Activated CD4-positive, alpha-beta T cell treated with anti-CD3 and anti-CD28 coated beads, Interleukin-2, Interleukin-6, amounts not matched to agents 100 ng/mL and 50 ng/mL, durations not matched to agents 16 hours and 8 hours (primary cell): Measurements from ENCODE around the gene ID3.
"Not testable (repeated sequence)": the region's sequence is repeated elsewhere in the genome, so short reads cannot be mapped to it uniquely, and the experiment has no call there.

Experiments
- DNase-seq: peaks from one replicate; pipeline ENCODE4 v3.0.0-alpha.2; 2020

Gene ID3

DNA sequence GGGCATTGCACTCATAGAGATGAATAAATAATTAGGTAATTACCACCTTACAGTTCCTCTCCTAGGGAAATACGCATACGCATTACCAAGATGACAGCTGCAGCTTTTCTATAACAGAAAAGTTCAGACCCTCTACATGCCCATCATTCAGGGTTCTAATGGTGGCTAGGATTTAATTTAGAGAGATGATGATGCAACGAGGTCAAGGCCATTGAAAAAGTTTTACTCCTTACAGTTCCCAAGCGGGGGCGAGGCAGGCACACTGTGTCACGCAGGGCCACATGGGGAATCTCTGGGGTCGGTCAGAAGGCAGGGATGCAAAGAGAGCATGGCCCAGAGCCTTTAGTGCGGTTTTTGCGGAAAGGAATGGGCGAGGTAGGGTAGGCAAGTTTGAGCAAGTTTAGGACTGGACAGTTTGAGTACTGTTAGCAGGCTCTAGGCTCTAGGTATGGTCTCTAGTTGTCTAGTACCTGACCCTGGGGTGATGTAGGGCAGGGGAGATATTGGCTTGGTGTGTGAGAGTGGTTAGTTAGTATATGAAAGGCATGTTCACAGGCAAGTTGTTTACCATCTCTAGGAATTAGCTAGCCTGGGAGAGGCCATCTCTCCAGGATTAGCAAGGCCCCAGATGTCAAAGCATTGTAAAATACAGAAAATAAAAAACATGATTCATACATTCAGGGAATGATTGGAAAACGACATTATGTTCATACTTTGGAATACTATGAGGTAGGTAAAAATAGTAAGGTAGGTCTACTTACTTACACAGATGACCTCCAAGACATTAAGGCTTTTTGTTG is 29.6 kb upstream of the ID3 start:
- no peak for DNase-seq

DNA sequence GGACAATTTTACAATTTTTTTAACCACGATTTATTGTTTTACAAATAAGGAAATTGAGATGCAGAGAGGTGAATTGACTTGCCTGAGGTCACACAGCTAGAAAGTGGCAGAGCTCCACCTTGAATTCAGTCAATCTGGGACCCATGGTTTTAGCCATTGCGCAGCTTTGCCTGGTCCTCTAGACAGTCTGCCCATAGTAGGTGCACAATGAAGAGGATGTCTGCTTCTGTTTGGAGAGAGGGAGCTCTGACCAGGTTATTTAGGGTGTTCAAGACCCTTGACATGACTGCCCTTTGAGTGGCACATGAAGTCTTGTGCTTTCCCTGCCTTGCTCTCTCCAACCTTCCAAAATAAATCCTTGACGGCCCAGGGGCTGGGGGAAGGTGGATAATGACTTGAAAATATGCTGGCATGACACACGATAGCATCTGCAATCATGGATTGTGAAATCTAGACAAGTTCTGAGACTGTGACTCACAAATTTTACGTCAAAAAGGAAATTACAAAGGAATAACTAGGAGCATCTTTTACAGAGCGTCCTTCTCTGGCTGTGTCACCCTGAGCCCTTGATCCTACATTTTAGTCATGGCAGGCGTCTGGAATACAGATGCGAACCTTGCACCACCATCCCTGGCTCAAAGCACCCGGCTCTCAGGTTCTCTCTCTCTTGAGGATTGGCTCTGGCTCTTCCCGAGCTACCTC is 26.2 kb upstream of the ID3 start:
- DNase-seq, result no peak

DNA sequence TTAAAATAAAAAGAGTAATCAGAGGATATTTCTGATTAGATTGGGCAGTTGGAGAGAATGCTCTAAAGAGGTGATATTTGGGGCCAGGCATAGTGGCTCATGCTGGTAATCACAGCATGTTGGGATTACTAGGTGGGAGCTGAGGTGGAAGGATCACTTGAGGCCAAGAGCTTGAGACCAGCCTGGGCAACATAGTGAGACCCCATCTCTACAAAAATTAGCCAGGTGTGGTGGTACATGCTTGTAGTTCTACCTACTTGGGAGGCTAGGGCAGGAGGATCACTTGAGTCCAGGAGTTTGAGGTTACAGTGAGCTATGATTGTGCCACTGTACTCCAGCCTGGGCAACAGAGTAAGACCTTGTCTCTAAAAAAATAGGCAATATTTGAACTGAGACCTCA is 24.4 kb upstream of the ID3 start:
- not testable (repeated sequence) for DNase-seq

DNA sequence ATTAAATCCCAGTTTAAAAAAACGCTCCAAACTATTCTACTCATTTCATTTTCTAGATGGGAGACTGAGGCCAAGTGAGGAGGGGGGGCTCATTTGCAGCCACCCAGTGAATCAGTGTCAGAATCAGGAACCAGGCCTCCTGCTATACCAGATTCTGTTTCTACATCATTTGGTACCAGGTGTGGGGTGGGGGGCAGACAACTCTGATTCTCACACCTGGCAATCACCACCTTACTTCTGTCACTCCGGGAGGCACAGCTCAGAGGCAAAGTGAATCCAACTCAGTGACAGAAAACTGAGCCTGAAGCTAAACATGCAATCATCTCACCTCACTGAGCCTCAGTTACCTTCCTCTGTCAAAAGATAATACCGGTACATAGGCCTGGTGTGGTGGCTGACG is 23.5 kb upstream of the ID3 start:
- DNase-seq, result no peak

DNA sequence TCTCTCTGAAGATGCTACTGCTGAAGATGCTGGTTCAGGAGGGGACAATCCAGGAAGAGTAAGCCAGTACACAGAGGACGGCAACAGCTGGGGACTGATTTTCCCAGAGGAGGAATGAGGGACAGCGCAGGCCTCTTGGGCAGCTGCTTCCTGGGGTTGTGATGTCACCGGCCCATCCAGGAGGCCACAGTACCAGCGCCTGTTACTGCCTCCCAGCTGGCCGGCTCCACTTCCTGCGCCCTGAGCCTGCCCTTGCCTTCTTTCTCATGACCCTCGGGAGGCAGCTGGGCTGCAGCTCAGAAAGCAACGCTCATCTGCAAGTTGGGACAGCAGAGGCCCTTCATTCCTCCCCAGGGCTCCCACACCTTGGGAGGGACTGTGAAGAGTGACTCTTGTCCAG is 21.9 kb upstream of the ID3 start:
- DNase-seq, result no peak

DNA sequence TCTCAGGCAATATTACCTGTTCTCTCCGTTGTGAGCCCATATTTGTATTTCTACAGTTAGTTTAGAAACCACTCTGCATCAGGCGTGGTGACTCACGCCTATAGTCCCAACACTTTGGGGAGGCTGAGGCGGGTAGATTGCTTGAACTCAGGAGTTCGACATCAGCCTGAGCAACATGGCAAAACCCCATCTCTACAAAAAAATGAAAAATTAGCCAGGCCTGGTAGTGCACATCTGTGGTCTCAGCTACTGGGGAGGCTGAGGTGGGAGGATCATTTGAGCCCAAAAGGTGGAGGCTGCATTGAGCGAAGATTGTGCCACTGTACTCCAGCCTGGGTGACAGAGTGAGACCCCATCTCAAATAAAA is 19.7 kb upstream of the ID3 start:
- DNase-seq, result no peak

DNA sequence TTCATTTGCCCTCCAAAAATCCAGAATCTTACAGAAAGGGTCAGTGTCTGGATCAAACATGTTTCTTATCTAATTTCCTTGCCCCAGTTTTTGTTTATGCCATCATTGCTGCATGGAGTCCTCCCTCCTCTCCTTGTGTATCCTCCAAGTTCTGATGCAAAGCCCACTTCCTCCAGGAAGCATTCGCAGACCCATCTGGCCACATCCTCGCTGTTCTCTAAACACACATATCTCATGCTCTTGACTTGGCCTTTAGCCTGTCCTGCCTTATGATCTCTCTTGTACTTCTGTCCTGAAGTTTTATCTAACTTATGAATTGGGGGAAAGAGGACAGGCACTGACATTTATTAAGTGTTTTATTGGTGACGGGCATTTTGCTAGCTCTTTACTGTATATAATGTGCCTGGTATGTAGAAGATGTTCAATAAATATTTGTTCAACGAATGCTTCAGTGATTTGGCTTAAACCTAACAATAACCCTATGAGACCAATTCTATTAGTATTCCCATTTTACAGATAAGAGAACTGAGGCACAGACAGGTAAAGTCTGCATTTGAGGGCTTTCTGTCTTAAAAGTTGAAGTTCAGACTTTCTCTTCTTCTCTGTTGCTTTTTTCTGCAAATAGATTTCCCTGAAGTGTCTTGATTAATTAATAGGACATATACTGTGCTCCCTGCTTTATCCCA is 19.2 kb upstream of the ID3 start:
- DNase-seq, result no peak

DNA sequence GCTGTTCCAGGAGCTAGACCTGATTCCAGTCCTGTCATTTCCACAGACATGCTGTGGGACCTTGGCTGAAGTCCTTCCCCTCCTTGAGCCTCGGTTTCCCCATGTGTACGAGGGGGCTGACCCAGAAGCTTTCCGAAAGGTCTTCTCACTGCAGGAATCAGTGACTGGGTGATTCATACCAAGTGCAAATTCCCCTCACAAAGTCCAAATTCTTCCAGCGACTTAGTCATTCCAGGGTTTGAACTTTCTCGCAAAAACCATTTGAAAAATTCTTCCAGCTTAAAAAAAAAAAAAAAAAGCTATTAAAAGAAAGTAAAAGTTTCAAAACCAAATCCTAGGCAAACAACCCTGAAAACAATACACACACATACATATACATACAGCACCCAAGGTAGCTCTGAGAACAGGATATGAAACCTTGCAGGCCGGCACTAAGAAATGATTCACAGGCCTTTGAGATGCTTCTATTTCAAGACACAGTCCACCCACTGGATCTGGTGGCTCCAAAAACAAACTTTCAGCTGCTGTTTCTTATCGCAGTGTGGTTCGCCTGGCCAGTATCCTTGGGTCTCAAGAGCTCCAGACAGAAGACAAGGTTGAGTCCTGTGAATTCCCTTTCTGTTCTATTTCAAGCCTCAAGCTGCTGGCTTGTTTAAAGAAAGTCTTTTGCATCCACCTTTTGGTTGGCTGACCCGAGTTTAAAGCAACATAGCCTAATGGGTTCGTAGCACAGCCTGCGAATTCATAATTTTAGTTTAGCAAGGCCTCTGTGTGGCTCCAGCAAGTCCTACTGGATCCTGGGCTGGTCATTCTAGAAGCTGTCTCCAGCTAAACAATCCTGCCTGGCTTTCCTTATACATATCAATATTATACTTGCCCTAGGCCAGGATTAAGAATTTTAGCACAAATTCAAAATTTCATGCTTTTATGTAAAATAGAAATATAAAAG is 18.0 kb upstream of the ID3 start:
- DNase-seq, result peak; percentile 70

DNA sequence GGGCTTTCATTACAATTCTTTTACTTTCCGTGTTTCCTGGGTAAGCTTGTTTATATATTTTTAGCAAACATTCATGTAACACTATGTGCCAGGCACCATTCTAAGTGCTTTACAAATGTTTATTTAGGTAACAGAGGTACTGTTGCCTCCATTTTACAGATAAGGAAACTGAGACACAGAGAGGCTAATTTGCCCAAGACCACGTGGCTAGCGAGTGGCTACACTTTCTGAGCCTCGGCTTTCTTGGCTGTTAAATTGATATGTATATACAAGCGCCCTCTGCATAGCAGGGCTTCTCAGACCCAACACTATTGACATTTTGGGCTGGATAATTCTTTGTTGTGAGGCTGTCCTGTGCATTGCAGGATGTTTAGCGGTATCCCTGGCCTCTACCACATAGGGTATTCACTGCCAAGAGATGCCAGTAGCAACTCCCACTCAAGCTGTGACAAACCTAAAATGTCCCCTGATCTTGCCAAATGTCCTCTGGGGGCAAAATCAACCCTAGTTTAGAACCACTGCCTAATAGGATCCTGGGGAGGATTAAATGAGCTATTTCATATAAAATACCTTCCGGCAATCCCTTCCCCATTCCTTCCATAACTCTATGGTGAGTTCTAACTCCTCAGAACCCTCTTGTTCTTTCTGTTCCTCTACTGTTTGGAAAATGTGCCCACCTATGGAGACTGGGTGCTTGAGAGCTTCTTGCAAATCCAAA is 17.2 kb upstream of the ID3 start:
- no peak for DNase-seq

DNA sequence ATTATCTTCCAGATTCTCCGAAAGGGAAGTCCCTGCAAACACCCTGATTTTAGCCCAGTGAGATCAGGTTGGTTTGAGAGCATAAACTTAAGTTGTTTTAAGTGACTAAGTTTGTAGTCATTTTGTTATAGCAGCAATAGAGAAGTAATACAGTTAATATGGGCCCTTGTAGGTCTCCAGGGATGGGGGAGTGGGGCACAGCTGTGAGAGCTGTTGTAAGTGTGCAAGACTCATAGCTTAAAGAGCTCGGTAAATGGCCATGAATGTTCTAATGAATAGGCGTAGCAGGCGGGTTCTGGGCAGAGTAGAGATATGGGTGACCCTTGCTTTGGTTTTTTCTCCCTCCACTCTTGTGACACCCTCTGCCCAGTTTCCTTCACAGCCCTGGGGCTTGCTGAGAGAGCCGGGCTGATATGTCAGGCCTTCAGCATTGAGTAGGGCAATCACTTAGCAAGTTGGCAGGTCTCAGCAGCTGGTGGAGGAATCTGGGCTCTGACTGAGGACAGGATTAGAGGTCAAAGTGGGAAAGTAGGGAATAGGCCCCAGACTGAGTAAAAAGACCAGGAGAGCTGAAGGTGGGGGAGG is 16.0 kb upstream of the ID3 start:
- no peak for DNase-seq

DNA sequence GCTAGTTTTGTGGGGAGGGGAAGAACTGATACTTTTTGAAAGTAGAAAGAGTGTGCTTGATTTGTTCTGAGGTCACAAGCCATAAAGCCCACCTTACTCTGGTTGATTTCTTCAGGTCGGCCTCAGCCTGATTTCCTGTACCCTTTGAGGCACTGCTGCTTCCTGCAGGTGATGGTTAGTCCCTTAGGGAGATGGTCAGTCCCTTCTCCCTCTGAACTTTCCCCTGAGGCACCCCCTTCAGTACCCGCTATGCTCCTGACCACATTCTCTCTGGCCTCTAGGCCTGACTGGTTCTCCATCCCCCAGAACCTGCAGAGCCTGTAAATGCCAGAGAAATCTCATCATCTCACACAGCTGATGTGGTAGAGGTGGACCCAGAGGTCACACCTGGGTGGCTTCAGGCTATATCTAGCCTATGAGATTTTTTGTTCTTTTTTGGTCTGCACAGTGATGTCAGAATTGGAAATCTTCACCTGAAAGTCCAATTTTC is 15.0 kb upstream of the ID3 start:
- DNase-seq, result no peak

DNA sequence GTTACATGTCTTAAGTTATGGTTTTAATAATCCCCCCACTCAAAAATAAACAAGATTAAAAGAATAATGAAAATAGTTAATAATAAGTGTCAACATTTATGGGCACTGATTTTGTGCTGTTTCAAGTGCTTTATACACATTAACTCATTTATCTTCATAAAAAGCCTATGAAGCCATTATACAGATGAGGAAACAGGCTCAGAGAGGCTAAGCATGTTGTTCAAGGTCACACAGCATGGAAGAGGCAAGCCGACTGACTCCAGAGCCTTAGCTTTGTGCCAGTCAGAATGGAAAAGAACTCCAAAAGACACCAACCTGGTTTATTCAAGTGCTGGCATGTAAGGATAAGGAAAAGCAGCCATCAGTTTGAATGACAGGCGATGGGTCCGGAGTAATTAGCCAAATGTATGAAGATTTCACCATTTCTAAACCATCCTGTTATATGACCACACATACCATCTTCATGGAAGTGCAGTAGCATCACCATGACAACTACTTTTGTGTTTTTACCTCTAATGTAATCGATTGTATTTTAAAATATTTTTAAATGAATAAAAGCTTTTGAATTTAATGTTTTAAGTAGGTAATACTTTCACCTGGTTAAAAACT is 14.4 kb upstream of the ID3 start:
- no peak for DNase-seq

DNA sequence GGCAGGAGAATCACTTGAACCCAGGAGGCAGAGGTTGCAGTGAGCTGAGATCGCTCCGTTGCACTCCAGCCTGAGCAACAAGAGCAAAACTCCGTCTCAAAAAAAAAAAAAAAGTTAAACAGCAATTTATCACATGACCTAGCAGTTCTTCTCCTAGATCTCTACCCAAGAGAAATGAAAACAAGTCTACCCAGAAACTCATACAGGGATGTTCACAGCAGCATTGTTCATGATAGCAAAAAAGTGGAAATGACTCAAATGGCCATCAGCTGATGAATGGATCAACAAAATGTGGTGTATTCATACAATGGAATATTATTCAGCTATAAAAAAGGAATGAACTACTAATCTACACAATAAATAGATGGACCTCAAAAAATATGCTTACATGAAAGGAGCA is 12.2 kb upstream of the ID3 start:
- no peak for DNase-seq

DNA sequence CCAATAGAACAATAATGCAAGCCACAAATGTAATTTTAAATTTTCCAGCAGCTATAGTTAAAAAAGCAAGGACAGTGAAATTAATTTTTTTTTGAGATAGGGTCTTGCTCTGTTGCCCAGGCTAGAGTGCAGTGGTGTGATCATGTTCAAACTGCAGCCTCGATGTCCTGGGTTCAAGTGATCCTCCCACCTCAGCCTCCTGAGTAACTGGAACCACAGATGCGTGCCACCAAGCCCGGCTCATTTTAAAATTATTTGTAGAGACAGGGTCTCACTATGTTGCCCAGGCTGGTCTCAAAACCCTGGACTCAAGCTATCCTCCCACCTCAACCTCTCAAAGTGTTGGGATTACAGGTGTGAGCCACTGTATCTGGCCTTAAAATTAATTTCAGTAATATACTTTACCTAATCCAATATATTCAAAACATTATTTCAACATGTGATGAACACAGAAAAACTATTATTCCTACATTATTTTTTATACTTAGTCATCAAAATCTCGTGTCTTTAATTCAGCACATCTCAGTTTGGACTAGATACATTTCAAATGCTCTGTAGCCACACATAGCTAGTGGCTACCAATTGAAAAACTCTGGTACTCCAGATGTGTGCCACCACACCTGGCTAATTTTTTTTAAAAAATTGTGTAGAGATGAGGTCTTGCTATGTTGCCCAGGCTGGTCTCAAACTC is 10.8 kb upstream of the ID3 start:
- DNase-seq, result no peak

DNA sequence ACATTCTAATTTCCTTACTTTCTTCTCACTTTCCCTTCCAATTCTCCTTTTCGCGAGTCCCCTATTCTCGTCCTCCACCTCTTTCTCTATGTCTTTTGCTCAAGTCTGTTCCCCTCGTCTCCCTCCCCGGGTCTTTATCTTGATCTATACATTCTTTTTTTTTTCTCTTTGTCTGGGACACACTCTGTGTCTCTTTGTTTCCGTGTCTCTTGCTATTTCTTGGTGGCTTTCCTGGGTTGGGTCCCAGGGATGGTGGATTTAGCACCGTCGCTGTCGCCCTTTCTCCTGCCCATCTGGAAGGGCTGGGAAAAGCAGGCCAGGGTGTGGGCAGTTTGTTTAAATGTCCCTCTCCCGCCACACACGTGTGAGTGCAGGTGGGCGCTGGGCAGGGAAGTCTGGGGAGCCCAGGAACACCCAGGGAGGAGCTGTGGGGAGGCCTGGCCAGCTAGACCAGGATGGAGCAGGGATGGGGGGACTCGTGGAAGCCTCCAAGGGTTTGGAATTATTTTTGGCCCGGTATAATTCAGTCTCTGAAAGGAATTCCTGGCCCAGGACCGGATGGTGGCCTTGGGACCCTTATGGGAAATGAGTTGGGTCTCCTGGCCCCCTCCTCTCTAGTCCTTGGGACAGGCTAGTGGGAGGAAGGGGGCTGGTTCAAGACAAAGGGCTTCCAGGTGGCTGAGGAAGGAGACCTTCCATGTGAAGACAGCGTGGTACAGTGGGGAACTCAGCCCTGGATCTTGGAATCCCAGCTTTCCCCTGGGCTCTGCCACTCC is 9.5 kb upstream of the ID3 start:
- DNase-seq, result no peak

DNA sequence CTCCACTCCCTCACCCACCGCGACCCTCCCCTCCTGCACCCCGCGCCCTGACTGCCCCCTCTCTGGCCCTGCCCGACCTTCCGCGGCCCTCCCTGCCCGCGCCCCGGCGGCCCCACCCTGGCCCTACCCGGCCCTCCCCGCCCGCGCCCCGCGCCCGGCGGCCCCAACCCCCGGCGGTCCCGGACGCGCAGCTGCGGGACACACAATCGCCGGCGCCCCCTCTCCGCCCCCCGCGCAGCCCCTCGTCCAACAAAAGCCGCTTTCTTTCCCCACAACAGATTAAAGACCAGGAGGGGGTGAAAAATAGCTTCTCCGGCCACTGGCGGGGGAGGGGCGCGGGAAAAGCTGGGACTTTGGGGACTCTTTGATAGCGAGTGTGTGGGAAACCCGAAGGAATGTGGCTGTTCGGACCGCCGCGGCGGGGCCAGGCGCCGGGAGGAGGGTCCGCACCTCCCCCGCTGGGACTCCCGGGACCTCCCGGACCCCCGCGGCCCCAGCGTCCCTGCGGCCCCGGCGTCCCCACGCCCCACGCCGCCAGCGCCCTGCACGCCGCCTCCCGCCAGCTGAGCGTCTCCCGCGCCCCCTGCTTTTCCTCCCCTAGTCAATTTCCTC is 8.8 kb upstream of the ID3 start:
- DNase-seq, result no peak

DNA sequence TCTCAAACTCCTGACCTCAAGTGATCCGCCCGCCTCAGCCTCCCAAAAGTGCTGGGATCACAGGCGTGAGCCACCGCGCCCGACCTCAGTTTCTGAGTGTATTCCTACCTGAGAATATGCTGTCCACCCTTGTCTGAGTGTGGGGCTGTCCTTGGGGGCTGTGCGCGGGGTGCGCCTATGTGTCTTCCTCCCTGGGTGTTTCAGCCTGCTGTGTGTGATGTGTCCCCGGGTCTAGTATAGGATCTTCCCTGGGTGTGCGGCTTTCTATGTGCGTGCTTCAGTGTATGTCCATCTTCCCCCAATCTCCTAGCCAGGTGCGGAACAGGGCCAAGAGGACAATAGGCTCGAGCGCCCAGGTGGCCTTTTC is 8.3 kb upstream of the ID3 start:
- no peak for DNase-seq

DNA sequence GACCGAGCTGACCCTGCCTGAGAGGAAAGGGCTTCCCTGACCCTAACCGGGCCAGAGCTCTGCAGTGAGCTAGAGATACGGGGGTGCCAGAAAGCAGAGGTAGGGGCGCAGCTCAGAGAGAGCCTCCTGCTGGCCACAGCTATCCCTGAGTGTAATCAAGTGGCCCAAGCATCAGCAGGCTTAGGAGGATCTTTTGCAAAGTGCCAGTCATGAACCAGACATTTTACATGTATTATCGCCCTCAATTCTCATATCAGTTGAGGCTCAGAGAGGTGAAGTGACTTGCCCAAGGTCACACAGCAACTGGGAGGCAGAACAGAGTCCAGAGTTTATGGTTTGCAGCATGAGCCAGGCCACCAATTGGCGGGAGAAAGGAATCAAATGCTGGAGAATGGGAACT is 7.0 kb upstream of the ID3 start:
- no peak for DNase-seq

DNA sequence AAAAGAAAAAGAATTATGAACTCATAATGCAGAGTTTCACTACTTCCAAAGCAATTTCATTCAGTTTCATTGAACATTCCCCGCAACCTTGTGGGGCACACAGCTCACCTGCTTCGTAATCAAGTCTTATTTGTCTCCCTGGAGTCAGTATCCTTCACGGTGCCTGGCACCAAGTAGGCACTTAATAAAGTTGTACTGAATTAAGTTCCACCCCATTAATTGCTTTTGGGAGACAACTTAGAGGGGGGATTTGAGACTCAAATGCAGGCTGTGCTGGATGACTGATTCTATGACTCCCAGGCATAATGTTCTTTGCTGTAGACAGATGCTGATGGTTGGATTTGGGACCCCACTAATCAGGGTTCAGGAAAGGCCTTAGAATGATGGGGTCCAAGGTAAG is 6.5 kb upstream of the ID3 start:
- DNase-seq, result no peak
